Stromal cell of bone marrow (primary cell): ENCODE data around the gene GRK5.

Experiments used
- DNase-seq: peaks from one replicate; pipeline ENCODE4 v3.0.0-alpha.2; 2012; ENCODE audit warnings: low read depth

Gene GRK5

DNA sequence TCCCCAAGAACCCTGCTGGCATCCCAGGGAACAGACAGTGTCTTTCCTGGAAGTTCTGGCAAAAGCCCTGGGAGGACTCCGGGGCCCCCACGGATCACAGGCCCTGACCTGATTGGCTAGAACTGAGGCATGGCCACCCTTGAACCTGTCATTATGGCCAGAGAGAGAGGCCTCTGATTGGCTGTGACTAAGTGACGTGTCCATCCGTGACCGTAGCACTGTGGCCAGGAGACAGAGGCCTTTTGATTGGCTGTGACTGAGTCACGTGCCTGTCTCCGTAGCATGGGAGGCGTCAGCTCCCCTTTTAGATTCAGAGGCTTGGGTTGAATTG lies 171.3 kb downstream of the GRK5 start:
- no peak for DNase-seq

- no peak for DNase-seq
These were observed 172.2 kb downstream of the GRK5 start for GRCh38 chr10:119379466-119380071.

DNA sequence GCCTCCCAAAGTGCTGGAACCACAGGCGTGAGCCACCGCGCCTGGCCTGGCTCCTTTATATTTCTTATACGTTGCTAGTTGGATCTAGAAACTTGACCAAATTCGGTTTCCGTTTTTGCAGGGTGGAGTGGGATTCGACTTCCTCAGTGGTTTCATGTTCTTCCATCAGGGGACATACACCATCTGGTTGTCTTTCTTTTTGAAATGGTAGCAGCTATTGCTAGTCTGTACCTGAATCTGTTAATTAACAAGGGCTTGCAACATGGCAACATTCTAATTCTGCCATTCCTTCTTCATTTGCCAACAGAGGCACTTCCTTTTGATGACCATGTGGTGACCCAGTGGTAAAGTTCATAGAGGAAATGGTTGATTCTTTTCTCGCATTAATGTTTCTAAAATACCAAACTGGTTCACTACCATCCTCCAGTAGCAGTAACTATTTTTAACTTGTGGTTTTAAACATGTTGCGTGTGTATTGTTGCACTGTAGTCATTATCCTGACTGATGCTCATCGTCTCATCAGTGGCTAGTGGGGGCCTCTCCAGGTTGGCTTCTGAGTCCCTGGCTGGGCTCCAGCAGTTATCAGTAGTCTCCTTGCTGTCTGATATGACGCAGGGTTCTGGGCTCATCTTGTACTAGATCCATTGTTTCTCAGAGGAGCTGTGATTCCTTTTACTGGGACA lies 175.9 kb downstream of the GRK5 start:
- DNase-seq = no peak

- no peak for DNase-seq
These were observed 176.8 kb downstream of the GRK5 start for GRCh38 chr10:119384127-119384526.

- DNase-seq = no peak
These were observed 179.3 kb downstream of the GRK5 start for GRCh38 chr10:119386666-119387065.

DNA sequence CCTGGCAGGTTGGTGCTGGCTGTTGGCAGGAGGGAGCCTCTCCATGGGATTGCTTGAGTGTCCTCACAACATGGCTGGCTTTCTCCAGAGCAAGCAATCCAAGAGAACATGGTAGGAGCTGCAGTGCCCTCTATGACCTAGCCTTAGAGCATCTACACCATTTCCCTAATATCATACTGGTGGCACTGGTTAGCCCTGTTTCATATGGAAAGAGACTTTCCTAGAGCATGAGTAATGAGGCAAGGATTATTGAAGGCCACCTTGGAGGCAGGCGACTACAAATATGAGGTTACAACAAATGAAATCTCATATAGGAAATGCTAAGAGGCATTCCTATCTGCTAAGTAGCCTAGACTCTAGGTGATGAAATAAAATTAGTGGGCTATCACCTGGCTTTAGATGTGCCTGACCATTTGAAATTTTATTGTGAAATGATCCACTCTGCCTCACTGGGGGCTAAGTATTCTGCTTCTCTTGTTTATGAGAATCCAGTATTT lies 181.5 kb downstream of the GRK5 start:
- DNase-seq = no peak

DNA sequence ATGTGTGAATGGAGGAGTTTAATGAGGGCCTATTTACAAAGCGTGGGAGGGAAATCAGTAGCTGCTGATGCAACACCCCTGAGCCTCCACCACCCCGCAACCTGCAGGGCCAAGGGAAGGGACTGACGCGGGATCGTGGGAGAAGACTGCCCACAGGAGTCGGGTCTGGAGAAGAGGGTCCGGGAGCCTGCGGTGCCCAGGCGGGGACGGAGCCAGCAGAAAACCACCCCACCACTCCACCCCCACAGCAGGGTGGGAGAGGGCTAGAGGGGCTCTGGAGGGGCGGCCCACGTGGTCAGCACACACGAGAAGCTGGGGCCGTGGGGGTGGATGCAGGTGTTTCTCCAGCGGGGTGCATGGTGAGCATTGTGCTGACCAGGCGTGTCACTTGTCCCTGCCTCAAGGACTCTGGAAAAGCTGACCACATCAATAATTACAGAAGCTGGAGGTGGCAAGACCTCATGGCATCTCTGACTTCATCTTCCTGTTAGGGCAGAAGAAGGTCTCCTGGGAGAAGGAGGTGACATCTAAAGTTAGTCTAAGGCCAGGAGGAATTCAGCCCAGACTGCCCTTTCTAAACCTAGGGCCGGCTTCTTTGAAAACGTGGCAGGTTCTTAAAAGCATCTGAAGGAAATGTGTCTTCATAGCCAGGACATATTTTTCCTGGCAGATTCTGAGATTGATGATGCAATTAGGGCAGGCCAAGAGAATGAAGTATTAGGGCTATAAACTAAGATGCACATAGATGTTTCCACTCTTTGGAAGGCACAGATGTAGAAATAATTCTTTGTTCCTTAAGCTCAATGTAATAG lies 184.3 kb downstream of the GRK5 start:
- no peak for DNase-seq

GRCh38 chr10:119393019-119393418 lies 185.6 kb downstream of the GRK5 start:
- no peak for DNase-seq

- no peak for DNase-seq
These were observed 186.1 kb downstream of the GRK5 start for GRCh38 chr10:119393421-119393820.

- DNase-seq = no peak
These were observed 186.5 kb downstream of the GRK5 start for GRCh38 chr10:119393845-119394244.

- no peak for DNase-seq
These were observed 187.4 kb downstream of the GRK5 start for GRCh38 chr10:119394657-119395279.

DNA sequence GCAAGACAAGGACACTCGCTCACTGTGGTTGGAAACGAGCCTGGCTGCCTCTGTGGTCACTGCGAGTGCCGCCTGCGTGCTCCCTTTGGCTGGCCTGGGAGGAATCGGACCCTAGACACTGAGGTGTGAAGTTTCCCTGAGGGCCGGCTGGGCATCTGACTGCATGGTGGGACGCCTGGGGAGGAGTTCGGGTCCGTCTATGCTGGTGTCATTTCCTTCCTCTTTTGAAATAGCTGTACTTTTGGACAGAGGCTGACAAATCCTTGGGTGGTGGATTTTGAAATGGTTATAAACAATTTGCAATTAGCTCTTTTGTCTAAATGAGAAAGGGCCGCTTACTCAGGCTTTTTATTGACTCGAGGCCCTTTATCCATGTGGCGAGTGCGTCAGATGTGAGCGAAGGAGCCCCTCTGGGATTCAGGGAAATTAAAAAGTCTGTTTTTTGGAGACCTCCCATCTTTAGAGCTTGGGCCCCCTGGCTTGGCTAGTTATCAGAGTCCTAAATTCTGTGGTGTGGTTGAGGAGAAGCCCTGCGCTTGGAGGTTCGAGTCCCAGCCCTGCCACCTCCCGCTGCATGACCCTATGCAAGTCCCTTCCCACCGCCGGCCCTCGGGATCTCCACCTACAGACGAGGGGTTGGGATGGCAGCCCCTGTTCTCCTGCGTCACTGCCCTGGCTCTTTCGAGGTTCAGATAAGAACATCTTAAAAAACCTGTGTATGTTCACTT lies 188.1 kb downstream of the GRK5 start:
- DNase-seq = no peak

DNA sequence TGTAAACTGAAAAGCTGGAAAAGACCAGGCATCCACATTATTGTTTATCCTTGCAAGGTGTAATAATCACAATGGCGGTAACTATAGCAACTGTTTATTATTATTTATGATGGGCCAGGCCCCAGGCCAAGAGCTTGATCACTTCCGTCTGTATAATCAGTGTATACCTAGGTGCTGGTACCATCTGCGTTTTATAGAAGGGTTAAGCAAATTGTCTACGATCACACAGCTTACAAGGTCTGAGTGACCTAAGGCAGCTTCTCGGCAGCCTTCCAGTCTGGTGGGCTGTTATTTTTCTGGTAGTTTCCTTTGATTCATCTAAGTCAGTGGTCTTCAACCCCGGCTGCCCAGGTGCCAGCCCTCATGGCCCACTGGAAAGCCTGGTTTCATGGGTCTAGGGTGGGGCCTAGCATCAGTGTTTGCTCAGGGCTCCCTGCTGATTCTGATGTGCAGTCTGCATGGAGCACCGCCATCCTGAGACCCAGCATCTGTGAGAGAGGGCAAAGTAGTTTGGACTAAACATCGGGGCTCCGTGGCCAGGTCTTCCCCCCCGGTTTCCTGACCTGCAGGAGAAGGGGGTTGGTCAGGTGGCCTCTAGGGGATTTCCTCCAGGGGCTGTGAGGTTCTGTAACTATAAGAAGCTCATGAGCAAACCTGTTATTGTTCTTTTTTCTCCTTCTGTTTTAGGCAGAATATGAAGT lies 188.8 kb downstream of the GRK5 start:
- no peak for DNase-seq

DNA sequence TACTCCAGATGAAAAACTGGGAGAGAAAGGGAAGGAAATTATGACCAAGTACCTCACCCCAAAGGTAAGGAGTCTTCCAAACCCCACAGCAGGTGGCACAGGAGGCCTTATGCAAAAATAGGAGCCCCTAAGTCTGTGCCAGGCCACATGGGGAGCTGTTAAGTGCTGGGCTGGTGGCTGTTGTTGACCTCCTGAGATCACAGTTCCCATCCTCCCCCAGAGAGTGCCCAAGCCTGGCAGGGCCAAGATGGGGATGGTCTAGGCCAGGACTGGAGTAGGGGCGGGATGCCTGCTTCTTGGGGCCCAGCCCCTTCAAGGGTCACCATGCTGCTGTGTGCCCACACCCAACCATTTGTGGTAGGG lies 189.3 kb downstream of the GRK5 start:
- DNase-seq = no peak

GRCh38 chr10:119397416-119397815 lies 190.0 kb downstream of the GRK5 start:
- no peak for DNase-seq

GRCh38 chr10:119398996-119399395 lies 191.6 kb downstream of the GRK5 start:
- DNase-seq = no peak

GRCh38 chr10:119399466-119399865 lies 192.1 kb downstream of the GRK5 start:
- no peak for DNase-seq

DNA sequence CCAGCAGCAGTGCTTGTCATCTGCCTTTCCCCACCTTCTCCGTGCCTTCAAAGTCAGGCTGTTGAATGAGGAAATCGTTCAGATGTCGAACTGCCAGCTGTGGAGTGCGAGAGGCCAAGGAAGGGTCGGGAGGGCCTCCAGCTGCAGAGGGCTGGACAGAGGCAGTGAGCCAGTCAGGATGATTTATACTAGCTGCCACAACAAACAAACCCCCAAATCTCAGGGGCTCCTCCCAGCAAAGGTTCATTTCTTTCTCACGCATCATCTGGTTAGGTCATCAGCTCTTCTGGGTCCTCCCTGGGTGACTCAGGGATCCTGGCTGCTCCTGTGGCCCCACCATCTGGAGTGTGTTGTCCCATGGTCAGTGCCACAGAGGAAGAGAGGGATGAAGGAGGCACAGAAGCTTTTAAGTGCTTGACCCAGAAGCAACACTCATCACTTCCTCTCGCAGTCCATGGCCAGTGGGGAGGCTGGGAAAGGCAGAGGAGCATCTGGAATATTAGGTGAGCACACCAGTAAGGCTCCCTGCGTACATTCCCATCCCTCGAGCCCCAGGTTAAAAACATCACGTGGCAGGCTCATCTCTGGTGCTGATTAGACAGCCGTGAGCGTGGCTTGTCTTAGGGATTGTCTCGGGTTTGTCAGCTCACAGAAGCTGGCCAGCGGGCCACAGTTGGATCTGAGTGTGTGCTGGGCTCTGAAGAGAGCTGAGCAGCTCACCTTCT lies 194.5 kb downstream of the GRK5 start:
- DNase-seq = peak; percentile 95

- DNase-seq = no peak
These were observed 196.6 kb downstream of the GRK5 start for GRCh38 chr10:119403921-119404320.

DNA sequence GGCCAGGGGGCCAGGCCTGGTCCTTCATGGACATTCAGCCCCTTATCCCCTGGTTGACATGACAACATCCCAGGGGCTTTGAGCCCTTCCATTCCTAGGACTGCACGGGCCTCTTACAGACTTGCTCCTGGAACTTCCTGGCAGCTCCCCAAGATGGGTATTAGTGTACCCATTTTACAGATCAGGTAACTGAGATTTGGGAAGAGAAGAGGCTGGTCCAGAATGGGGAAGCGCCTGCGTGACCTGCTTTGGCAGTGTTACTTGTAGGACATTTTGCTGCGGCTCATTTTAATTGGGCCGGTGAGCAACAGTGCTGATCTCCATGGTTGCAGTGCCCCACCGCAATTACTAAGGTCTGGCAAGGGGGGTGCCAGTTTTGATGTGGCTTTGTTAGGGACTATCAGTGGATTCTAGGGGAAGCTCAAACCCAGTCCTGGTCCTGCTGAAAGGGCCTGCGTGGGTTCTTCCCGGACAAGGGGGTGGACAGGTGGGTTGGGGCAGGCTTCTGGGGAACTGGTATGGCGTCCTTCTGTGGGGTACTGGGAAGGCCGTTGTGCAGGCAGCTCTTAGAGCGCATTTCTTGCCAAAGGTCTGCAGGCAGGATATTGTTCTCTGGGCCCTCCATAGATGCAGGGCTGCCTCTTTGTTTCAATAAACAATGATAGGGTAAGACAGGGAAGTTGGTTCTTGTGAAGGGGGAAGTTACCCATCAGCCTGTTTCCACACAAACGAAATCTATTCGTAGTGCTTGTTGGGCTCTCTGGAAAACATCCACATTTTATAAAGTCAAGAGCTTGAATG lies 197.5 kb downstream of the GRK5 start:
- no peak for DNase-seq
